ENCODE results near the gene SST. TPM values are rescaled to one million over a fixed set of nuclear protein-coding genes. Genes with fewer than 3 reads are reported as not detected.
"Not testable (repeated sequence)": the region's sequence is repeated elsewhere in the genome, so short reads cannot be mapped to it uniquely, and the experiment has no call there.

Gene SST
- polyA plus RNA-seq, 4 donors, result 0.48 to 6.0 TPM; not detected in 2

DNA sequence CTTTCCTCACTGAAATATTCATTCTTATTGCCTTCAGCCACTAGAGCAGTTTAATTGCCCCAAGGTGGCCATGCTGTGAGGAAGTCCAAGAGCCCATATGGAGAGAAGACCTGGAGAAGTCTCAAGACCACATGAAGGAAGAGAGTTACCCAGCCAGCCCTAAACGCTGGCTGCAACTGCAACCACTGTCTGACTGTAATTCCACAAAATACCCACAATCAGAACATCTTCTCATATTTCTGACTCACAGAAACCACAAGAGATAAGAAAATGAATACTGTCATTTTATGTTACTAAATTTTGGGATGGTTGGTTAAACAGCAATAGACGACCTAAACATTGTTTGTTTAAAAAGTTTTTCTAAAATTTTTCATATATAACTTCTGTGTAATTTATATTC lies 14.7 kb upstream of the SST start:
- DNase-seq (ENCODE audit: low read depth in 4 of 4, low spot score in 3 of 4), result no peak

DNA sequence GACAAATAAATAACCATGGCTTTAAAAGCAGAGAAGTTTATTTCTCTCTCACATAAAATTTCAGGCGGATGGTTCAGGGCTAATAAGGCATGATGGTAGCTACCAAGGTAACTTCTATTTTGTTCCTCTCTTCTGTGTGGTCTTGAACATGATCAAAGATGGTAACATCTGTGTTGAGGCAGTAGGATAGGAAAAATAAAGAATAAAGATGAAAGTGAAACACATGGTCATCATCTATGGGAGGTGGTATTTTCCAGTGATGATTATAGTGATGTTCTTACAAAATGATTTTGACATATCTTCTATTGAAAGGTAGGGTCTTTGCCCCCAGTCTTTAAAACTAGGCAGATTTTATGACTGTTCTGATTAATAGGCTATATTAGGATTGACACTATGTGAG lies 14.2 kb upstream of the SST start:
- no peak for DNase-seq (ENCODE audit: low read depth in 4 of 4, low spot score in 3 of 4)

DNA sequence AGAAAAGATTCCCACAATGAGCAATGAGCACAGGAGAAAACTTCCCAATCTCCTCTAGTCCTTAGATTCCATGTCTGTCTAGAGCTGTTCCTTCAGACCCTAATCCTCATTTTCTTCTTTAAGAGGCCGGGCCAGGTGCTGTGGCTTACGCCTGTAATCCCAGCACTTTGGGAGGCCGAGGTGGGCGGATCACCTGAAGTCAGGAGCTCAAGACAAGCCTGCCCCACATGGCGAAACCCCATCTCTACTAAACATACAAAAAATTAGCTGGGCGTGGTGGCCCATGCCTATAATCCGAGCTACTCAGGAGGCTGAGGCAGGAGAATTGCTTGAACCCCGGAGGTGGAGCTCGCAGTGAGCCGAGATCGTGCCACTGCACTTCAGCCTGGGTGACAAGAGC lies 11.6 kb upstream of the SST start:
- not testable (repeated sequence) for DNase-seq (ENCODE audit: low read depth in 4 of 4, low spot score in 3 of 4)

DNA sequence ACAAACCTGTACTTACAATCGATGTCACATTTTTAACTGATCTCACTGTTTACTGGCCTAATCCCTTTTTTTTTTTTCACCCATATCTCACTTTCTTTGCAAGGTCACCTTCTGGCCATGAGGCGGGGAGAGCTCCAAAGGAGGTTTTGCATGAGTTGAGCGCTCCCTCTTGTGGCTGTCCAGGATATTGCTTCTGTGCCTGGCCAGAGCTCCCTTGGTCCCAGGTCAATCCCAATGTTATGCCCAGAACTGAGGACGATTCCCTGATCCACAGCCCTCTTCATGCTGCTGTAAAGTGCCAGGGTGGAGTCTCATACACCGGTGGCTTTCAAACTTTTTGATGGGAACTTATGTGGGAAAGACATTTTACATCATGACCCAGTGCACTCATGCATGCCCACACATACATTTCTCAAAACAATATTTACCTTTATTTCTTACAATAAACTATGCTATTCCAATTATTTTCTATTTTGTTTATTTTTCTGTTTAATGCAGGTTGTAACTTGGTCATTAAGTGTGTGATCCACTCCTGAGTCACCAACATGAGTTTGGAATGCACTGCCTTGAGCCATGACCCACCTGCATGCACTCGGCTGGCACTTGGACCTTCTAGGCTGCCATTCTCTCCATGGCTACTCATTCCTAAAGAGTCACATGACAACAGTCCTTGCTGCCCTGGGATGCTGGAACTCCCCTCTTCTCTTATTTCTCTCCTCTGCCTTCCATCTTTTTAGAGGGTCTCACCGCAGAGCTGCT lies 9.6 kb upstream of the SST start:
- peak in 3 of 4 donors; percentile 52 to 55 (median 54) for DNase-seq (ENCODE audit: low read depth in 4 of 4, low spot score in 3 of 4)

DNA sequence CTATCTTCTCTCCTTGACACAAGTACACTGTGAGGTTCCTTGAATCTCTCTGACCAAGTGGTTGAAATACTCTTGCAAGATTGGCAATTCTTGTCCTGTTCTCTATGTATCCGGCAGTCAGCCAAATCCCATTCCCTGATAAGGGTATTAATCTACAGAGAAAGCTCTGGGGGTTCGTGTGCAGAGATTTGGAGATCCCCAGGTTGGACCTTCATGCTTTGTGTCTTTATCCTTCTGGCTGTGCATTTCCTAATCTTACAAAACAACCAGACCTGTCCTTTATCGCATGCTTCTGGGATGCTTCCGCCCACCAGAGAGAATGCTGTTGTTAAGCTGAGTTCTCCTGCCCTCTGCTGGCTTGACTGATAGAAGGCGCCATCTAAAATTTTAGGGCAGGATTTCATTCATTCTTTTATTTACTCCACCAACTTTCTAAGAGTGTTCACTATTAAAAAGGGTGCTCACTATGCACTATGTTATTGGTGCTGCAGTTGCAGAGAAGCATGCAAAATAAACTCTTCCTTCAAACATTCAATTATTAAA lies 8.6 kb upstream of the SST start:
- peak in 2 of 4 donors; percentile 31 to 44 for DNase-seq (ENCODE audit: low read depth in 4 of 4, low spot score in 3 of 4)

GRCh38 chr3:187677604-187678003 lies 7.4 kb upstream of the SST start:
- no peak for DNase-seq (ENCODE audit: low read depth in 4 of 4, low spot score in 3 of 4)

- no peak for DNase-seq (ENCODE audit: low read depth in 4 of 4, low spot score in 3 of 4)
Observed at GRCh38 chr3:187673012-187673411, 2.8 kb upstream of the SST start.

- DNase-seq (ENCODE audit: low read depth in 4 of 4, low spot score in 3 of 4), result no peak
Observed at GRCh38 chr3:187667526-187667925, 2.7 kb downstream of the SST start.

GRCh38 chr3:187665764-187666402 lies 4.3 kb downstream of the SST start:
- no peak for DNase-seq (ENCODE audit: low read depth in 4 of 4, low spot score in 3 of 4)

GRCh38 chr3:187665010-187665409 lies 5.2 kb downstream of the SST start:
- no peak for DNase-seq (ENCODE audit: low read depth in 4 of 4, low spot score in 3 of 4)

DNA sequence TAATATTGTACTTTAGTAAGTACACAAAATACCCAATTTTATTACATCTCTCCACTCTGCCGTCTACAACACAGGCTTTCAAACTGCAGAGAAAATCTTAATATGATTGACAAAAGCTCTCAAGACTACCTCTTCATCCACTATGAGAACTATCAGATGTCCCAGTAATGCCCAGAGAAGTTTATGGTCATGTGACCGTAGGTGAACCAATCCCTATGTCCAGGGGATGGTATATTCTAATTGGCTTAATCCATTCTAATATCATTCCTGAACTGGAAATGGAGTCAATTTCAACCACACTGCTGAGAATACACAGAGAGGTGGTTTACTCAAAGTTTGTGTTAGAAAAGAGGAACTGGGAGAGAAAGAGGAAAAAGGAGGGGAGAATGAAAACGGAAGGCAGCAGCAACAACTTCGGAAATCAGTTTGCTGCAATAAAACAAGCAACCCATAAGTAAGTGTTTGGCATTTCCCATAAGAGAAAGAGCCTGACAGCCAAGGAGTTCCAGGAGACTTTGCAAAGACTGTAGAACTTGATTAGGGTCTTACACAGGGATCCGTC lies 7.3 kb downstream of the SST start:
- no peak for DNase-seq (ENCODE audit: low read depth in 4 of 4, low spot score in 3 of 4)

- no peak for DNase-seq (ENCODE audit: low read depth in 4 of 4, low spot score in 3 of 4)
Observed at GRCh38 chr3:187661267-187661666, 8.9 kb downstream of the SST start.

DNA sequence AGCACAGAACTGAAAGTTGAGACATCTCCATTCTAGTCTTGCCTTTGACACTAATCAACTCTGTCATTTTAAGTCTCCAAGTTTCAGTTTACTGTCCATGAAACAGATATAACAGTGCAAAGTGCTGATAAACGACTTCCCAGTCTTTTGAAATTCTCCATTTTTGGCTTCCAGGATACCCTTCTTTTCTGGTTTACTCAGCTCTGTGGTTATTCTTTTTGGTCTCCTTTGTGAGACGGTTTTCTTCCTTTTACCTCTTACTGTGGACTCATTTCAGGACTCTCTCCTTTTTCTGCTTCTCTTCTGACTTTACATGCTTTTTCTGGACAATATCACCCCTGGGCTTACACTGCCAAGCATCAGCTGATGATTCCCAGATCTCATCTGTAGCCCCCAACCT lies 18.9 kb downstream of the SST start:
- DNase-seq (ENCODE audit: low read depth in 4 of 4, low spot score in 3 of 4), result no peak

GRCh38 chr3:187648177-187648576 lies 22.0 kb downstream of the SST start:
- DNase-seq (ENCODE audit: low read depth in 4 of 4, low spot score in 3 of 4), result no peak

- no peak for DNase-seq (ENCODE audit: low read depth in 4 of 4, low spot score in 3 of 4)
Observed at GRCh38 chr3:187646906-187647660, 23.1 kb downstream of the SST start.

DNA sequence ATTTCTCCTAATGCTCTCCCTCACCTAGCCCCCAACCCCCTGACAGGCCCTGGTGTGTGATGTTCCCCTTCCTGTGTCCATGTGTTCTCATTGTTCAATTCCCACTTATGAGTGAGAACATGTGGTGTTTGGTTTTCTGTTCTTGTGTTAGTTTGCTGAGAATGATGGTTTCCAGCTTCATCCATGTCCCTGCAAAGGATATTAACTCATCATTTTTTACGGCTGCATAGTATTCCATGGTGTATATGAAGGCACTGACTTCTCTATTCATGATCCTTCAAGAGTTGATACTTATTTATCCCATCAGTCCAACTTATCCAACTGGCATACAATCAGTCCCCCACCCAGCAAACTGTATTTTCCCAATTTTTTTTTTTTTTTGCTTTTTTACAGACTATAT lies 24.8 kb downstream of the SST start:
- not testable (repeated sequence) for DNase-seq (ENCODE audit: low read depth in 4 of 4, low spot score in 3 of 4)

DNA sequence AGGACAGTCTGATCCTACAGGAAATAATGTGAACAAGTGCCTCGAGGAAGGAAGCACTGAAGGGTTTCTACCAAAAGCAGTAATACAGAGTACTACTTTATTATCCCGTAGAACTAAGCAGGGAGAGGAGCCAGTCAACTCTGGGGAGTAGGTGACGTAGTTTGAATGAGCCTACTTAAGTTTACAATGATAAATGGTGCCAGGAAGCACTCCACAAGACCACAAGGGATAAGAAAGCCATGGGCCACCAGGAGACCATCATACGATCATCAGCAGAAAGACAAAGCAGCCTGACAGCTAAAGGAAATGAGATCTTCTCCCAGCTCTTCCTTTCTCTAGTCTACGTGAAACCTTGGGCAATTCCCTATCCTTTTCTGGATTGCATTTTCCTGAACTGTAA lies 27.3 kb downstream of the SST start:
- no peak for DNase-seq (ENCODE audit: low read depth in 4 of 4, low spot score in 3 of 4)

- no peak for DNase-seq (ENCODE audit: low read depth in 4 of 4, low spot score in 3 of 4)
Observed at GRCh38 chr3:187641320-187642016, 28.7 kb downstream of the SST start.

DNA sequence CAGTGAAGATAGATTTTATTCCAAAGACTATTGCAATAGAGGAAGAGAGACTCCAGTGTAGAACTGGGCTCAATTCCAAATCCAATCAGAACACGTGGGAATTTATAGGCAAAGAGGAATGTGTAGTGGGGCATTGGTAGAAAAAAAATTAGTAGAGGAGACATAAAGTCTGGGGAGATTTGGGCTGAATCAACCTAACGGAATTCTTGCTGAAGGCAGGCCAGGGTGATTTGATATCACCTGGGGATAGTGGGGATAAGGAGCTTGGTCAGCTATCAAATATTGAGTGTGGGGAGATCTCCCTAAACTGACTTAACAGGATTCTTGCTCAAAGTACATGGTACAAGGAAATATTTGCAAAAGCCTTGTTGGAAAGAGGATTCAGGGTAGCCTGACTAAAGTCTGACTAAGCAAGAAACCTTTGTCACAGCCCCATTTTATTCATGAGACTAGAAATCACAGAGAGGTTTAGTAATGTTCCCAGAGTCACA lies 29.6 kb downstream of the SST start:
- no peak for DNase-seq (ENCODE audit: low read depth in 4 of 4, low spot score in 3 of 4)

DNA sequence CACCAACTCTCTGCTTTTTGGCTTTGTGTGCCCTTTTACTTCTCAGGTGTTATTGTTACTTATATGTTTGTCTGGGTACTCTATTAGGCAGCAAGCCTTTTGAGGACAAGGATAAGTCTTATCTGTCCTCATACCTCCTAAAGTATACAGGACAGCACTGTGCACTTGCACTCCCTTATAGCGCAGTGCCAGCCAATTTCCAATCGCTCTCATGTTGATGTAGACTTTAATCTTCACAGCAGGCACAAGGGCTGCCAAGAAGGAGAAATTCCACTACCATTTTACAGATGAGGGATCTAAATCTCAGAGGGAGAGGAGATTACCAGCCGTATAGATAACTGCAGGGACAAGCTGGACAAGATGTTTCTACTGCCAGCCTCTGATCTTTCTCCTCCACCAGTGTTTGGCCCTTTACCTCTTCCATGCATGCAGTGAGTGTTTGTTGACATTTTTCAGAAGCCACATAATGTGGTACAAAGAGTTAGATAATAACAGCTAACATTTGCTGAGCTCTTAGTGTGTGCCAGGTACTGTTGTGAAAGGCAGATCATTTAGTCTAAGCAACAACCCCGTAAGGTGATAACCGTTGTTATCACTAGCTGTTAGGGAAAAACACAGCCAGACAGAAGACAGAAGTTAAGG lies 30.1 kb downstream of the SST start:
- DNase-seq (ENCODE audit: low read depth in 4 of 4, low spot score in 3 of 4), result no peak
